ENCODE data around the gene SRL. TPM values are rescaled to one million over a fixed set of nuclear protein-coding genes. Genes with fewer than 3 reads are reported as not detected.

Gene SRL
- total RNA-seq, 2 donors from 2014 or later = 295 to 466 TPM

Other genes with a start within 250 kb of the SRL start
- 10 to 100 TPM; 31.5 to 42.2 TPM for gene ADCY9, start 125.6 kb downstream of the SRL start, total RNA-seq
- gene TFAP4, start 30.9 kb upstream of the SRL start, total RNA-seq = 1 to 10 TPM; 2.0 to 2.9 TPM
- 10 to 100 TPM; 10.3 to 16.0 TPM for gene GLIS2, start 74.0 kb upstream of the SRL start, total RNA-seq
- gene PAM16, start 109.2 kb upstream of the SRL start, total RNA-seq = 10 to 100 TPM; 54.6 to 85.7 TPM
- 10 to 100 TPM; 17.9 to 39.0 TPM for gene VASN, start 129.8 kb upstream of the SRL start, total RNA-seq
- 10 to 100 TPM; 10.3 TPM for gene CORO7, start 174.5 kb upstream of the SRL start, total RNA-seq
- gene DNAJA3, start 183.8 kb upstream of the SRL start, total RNA-seq = 10 to 100 TPM; 47.6 to 50.5 TPM
- gene NMRAL1, start 232.5 kb upstream of the SRL start, total RNA-seq = 10 to 100 TPM; 18.7 to 36.3 TPM
- gene HMOX2, start 234.3 kb upstream of the SRL start, total RNA-seq = 100 to 1,000 TPM in 1 of 2 donors, 10 to 100 TPM in 1; 98.7 to 101 TPM

Measured in right atrium auricular region (tissue), 2 donors.